Fibroblast of the conjunctiva (primary cell): ENCODE data around the gene ZFAND5.
A peak's percentile ranks its signal among the peaks of the same experiment; 100 is the strongest.

Experiments
- DNase-seq: peaks from one replicate; pipeline ENCODE4 v3.0.0-alpha.2; 2010; ENCODE audit warnings: low read depth

The ZFAND5 gene

GRCh38 chr9:72322259-72322658, 42.7 kb downstream of the ZFAND5 start:
- DNase-seq: no peak

- DNase-seq: peak; percentile 85
Observed at GRCh38 chr9:72315510-72316311, 49.3 kb downstream of the ZFAND5 start.

DNA sequence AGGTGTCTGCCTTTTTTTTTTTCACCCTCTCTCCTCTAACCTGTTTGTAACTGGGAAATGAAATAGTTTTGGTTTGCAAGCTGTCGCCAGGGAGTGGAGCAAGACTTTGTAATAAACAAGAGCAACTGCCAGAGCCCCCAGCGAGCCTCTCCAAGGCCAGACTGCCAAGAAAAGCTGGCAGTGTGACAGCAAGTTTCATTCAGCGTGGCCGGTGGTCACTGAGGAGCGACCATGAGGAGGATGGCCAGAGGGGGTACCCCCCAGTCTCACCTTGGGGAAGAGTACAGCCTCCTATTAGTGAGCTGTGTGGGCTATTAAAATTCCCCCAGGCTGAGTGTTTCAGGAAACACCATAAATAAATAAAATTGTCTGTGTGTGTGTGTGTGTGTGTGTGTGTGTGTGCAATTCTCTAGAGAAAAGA, 49.9 kb downstream of the ZFAND5 start:
- DNase-seq: peak; percentile 61

GRCh38 chr9:72313507-72313906, 51.5 kb downstream of the ZFAND5 start:
- DNase-seq: no peak

- no peak for DNase-seq
Observed at GRCh38 chr9:72312386-72312987, 52.5 kb downstream of the ZFAND5 start.

DNA sequence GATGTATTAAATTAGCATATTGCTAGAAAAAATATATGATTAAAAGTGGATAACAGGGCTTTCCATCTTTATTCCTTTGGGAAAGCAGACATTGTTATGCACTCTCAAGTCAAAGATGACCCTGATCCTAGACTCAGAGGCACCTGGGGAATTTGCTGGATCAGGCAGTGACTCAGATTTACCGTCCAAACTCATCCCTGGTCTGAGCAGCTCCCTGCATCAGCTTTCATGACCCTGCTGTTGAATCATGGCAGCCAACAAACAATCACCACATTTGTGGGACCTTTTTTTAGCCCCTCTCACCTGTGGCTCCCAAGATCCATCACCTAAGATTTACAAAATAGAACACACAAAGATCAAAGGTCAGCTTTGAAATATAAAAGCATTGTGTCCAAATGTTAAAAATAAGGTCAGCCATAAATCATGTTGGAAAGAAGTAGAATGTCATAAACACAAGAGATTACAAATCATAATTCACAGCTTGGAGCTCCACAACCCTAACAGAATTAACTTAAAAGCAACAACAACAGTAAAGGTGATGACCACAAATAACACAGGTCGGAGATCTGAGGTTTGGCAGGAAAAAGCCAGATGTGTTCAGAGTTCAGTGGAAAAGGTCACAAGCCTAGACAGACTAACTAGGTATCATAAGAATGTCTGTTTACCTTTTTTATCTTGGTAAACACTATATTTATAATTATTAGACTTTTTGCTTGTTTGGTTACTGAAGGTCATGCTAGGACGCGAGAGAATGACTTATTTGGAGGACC, 55.5 kb downstream of the ZFAND5 start:
- no peak for DNase-seq

DNA sequence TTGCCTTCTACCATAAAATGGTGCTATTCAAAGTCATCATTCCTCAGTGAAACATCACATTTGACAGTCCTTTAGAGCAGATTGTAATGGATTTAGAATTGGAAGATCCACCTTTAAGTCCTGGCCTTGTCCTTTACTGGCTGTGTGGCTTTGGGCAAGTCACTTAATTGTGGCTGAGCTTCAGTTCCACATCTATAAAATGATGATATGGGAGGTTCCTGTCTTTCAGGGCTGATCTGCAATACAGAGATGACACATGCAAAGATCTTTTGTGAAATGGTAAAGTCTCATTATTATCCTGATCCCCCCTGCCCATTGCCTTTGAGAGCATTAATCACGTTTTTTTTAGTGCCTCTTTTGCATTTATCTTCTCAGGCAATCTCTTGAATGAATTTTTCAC, 58.2 kb downstream of the ZFAND5 start:
- no peak for DNase-seq

GRCh38 chr9:72305707-72306106, 59.3 kb downstream of the ZFAND5 start:
- no peak for DNase-seq

GRCh38 chr9:72305102-72305546, 59.9 kb downstream of the ZFAND5 start:
- no peak for DNase-seq

GRCh38 chr9:72304538-72304937, 60.5 kb downstream of the ZFAND5 start:
- DNase-seq: no peak
